ENCODE results near the gene MRPL34.
"Not testable (repeated sequence)": the region's sequence is repeated elsewhere in the genome, so short reads cannot be mapped to it uniquely, and the experiment has no call there.

Gene MRPL34

DNA sequence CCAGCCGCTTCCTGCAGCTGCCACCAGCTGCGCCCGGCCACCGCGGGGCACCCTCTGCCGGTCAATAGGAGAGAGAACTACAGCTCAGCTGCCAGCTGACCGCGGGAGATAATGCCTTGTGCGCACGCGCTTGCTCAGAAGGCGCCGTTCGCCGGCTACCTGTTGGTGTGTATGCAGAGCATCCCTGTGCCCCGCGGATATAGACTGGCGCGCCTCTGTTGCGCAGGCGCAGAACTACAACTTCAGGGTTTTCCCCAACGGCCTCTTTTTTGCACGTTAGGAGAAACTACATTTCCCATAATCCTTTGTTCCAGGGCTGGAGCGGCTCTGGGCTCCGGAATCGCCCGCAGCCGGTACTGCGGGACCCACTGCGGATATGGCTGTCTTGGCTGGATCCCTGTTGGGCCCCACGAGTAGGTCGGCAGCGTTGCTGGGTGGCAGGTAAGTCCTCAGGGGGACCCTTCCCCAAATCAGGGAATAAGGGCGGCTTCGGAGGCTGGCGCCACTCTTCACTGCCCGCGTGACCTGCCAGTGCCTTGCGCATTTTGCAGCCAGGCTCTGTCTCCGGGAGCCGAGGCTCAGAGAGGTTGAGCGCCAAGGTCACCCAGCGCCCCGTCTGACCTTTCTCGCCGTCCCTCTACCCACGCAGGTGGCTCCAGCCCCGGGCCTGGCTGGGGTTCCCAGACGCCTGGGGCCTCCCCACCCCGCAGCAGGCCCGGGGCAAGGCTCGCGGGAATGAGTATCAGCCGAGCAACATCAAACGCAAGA lies at the start of gene MRPL34:
Gene MRPL34, plus strand, starts transcription at position 356 of the 768 bp plus-strand sequence. Its CDS starts 21 bp downstream, at position 377.
- peak; percentile 94 for DNase-seq

DNA sequence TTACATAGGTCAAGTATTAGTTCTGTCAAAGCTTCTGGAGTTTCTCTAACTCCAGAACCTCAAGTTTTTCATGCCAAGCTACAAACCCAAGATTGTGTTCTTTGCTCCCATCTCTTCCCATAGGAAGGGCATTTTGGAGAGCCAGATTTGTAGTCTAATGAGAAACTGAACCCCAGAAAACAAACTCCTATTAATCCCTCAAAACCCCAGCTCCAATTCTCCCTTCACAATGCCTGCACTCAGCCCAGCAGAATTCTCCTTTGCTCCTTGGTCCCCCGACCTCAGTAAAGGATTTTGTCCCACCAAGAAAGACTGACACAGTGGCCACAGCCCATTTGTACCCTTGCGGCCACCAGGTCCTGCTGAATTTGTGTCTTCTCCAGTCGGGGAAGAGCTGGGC lies 49.5 kb upstream of the MRPL34 start:
- DNase-seq, result no peak

DNA sequence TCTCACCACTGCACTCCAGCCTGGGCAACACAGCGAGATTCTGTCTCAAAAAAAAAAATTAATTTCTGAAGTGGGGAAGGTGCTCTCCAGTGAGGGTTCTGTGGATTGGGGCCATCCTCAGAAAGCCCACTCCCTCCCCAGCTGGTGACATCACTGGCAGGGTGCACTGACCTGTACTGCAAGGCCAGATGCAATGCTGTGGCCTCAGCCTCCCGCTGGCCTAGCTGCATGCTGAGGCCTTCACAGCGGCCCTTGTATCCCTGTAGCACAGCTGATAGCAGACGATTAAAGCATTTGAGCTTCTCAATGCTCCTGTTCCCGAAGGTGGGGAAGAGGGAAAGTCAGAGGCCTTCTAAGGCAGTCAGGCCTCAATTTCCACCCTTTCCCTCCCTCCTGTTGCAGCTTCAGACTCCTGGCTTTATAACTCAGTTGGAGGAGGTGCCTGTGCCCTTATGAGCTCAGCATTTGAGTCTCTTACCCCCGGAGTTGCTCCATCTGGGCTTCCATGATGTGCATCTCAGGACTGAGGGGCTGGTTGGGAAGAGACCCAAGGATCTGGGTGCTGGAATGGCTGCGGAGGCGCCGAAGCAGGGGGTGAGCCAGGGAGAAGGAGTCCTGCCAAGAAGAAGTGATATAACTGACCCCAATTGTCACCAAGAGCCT lies 46.4 kb upstream of the MRPL34 start:
- no peak for DNase-seq

DNA sequence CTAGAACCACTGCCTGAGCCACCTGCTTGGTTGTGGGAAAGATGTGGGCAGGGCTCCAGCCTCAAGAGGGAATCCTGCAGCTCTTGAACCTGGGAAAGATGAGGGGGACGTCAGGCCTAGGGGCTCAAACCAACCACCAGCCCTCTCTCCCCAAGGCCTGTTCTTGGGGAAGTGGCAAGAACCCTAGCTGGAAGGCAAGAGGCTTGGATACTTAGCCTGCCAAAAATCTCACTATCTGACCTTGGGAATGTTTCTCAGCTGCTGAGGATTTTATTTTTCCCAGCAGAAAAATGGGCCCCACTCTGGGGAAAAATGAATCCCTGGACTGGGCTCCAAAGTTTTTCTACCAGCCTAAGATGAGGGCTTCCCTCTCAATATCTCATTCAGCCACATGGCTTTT lies 45.7 kb upstream of the MRPL34 start:
- no peak for DNase-seq

DNA sequence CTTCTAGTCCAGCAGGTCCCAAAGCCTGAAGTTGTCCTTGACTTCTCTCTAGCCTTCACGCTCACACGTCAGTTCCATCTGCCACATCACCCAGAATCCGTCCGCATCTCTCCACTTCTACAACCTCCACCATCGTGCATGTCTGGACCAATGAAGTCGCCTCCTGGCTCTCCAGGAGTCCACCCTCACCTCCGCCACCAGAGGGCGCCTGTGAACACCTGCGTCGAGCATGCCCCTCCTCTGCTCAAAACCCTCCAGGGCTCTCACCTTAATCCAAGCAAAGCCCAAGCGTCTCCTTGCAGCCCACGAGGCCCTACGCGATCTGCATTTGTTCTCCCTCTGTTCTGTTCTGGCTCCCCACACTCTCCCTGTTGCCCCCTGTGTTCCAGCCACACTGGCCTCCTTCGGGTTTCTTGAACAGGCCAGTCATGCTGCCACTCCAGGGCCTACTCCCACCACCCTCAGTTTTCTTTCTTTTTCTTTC lies 44.8 kb upstream of the MRPL34 start:
- DNase-seq, result peak; percentile 88

DNA sequence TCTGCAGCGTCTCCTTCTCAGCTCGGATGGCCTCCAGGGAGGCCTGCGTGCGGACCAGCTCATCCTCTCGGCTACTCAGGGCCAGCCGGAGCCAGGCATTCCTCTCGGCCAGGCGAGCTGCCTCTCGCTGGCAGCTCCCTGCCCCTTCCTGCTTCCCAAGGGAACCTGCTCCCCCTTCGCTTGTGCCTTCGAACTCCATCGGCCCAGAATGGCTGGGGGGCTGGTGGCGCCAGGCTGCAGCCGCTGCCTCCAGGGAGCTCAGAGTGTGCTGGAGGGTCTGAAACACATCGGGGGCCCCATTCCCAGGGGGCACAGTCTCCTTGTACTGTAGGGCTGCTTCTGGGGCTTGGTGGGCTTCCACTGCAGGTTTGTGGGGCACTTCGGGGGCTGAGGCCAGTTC lies 43.1 kb upstream of the MRPL34 start:
- no peak for DNase-seq

DNA sequence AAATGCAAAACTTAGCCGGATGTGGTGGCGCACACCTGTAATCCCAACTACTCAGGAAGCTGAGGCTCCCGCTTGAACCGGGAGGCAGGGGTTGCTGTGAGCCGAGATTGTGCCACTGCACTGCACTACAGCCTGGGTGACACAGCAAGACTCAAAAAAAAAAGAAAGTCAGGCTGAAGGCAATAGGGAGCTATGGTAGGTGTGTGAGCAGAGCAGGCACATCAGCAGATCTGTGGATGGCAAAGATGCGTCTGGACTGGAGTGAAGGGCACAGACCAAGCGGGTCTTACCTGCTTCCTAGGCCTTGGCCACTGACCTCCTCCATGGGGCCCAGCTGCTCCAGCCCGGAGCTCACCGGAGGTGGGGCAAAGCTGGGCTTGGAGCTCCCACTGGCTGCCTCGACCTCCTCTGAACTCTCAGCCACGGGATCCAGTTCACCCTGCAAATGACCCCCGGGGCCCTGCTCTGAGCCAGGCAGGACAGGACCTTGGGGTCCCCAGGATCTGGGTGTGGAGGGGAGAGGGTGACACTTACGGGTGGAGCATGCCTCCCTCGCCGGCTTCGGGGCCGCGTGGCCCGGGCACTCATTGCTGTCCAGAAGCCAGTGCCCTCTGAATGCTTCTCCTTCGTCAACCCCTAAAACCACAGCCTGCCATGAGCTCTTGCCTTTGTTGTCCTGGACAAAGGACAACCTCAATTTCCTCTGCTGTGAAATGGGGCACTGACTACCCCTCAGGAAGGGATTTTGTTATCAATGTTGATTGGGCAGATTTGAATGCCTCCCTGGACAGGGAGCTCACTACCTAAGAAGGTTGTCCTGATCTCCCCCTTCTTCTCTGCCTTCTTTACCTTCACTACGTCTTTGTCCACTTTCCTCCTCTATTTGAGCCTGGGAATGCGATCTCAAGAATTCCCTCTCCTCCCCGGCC lies 41.7 kb upstream of the MRPL34 start:
- DNase-seq, result no peak

DNA sequence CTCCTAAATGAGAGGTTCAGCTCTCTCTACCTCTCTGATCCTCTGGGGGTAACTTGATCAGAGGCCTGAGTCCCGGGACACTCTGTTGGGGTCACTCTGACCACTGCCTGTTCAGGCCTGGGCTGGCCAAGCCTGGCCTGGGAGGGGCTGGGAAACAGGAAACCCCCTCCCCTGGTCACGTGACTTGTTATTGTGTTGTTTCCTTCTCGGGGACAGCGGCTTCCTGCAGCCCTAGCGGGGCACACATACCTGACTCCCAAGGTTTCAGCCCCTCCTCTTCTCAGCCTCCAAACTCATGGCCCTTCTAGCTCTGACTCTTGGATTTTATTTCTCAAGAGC lies 41.1 kb upstream of the MRPL34 start, which contains the start of gene USHBP1:
Gene USHBP1, minus strand, starts transcription at position 105 of the 339 bp plus-strand sequence. CDS start 446 bp downstream, outside the sequence.
- DNase-seq, result no peak

DNA sequence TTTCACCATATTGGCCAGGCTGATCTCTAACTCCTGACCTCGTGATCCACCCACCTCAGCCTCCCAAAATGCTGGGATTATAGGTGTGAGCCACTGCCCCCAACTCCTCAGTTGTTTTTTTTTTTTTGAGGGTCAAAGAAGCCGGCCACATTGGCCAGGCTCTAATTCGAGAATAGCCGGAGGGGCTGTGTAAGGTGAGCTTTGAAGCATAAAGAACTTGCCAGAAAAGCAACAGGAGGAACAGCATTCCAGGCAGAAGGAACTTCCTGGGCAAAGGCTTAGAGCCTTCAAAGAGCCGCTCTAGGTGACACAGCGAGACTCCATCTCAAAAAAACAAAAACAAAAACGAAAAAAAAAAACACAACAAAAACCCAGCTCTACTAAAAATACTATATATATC lies 39.6 kb upstream of the MRPL34 start:
- no peak for DNase-seq

DNA sequence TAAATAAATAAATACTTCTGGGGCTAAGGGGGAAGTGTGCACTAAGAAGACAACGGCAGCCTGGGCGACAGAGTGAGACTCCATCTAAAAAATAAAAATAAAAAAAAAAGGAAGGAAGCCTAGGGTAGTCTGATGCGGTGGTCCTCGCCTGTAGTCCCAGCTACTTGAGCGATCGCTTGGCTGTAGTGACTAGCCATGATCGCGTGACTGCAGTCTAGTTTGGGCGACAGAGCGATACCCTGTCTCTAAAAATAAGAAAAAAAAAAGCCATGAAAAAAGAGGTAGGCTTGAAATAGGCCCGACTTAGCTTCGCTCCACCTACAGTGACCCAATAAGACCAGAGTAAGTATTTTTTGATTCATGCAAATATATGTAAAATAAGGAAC lies 39.1 kb upstream of the MRPL34 start:
- DNase-seq, result no peak

DNA sequence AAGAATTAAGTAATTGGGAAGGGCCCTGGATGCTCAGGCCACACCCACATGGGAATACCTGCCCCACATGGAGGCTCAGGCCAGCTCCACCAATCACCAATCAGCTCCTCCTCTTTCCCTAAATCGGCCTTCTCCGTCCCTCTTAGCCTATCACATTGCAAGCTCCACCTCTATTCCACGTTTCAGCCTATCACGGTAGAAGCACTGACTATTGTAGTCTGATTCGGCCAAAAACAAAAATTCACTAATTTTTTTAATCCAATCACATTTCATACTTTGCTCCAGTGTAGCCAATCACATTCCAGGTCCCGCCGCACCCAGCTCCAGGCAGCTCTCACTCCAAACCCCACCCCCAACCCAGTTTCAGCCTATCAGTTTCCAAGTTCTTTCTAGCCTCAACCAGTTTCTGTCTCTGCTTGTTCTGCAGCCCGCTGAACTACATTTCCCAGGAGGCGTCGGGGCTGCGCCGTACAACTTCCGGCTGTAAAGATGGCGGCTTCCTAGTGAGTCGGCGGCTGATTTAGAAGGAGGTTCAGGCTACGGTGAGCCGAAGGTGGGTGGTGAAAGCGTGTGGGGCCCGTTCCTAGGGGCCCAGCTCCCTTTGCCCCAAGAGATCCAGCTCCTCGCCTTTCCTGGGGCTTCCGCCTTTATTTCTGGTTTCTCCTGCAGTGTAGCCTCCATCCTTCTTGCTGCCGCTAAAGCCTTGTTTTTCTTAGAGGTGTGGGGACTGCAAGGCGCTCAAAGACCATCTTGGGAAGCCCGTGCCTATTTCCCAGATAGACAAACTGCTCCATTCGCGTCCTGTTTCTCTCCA lies 38.5 kb upstream of the MRPL34 start, which contains the start of gene BABAM1:
Gene BABAM1, plus strand, starts transcription at position 469 of the 814 bp plus-strand sequence. CDS start 1,364 bp downstream, outside the sequence.
- DNase-seq, result peak; percentile 94

DNA sequence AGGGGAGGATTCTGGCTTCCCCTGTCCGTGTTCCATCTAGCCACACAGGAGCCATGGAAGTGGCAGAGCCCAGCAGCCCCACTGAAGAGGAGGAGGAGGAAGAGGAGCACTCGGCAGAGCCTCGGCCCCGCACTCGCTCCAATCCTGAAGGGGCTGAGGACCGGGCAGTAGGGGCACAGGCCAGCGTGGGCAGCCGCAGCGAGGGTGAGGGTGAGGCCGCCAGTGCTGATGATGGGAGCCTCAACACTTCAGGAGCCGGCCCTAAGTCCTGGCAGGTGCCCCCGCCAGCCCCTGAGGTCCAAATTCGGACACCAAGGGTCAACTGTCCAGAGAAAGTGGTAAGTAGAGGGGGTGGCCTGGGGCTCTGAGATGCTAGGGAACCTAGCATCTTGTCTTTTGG lies 36.9 kb upstream of the MRPL34 start:
- no peak for DNase-seq

DNA sequence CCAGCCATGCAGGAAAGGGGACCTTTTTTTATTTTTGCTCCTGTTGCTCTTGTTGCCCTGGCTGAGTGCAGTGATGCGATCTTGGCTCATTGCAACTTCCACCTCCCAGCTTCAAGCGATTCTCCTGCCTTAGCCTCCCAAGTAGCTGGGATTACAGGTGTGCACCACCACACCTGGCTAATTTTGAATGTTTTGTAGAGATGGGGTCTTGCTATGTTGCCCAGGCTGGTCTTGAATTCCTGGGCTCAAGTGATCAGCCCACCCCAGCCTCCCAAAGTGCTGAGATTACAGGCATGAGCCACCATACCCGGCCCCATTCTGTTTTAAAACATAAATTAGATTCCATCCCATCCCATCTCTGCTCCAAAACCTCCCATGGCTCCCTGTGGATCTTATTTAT lies 30.8 kb upstream of the MRPL34 start:
- DNase-seq, result not testable (repeated sequence)

DNA sequence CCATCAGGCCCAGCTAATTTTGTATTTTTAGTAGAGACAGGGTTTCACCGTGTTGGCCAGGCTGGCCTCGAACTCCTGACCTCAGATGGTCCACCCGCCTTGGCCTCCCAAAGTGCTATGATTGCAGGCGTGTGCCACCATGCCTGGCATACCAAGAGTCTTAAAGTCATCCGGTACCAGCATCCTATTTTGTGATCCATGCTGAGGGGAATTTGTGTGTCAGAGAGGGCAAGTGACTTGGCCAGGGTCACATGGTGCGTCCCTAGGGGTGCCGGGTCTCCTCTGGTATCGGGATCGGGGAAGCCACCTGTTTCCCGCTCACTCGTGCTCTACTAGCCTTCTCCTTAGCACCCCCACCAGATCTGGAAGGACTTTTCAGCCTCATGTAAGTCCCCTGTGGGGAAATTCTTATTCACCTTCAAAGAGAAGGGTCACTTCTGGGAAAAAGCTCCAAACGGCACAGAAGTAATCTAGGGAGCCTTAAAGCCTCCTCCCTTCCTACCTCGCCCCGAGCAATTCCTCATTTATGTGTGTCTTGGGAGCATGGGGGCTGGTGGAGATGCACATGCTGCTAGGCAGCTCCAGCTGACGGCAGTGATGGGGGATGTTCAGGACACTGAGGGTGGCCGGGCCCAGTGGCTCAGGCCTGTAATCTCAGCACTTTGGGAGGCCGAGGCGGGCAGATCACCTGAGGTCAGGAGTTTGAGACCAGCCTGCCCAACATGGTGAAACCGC lies 30.1 kb upstream of the MRPL34 start:
- no peak for DNase-seq

DNA sequence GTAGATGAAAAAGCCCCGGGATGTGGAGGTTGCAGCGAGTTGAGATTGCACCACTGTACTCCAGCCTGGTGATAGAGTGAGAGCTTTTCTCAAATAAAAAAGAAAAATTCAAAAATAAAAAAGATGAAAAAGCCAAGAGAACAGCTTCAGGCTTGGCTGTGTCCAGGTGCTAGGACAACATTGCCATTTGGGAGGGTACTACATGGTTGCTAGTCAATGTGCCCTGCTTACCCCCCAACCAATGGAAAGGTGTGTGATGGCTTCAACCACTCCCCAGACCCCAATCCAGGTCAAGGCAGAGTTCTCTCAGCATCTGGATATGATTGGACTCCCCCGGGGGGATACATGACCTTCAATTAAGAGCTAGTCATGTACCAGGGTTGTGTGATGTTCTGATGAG lies 26.2 kb upstream of the MRPL34 start:
- DNase-seq, result no peak

DNA sequence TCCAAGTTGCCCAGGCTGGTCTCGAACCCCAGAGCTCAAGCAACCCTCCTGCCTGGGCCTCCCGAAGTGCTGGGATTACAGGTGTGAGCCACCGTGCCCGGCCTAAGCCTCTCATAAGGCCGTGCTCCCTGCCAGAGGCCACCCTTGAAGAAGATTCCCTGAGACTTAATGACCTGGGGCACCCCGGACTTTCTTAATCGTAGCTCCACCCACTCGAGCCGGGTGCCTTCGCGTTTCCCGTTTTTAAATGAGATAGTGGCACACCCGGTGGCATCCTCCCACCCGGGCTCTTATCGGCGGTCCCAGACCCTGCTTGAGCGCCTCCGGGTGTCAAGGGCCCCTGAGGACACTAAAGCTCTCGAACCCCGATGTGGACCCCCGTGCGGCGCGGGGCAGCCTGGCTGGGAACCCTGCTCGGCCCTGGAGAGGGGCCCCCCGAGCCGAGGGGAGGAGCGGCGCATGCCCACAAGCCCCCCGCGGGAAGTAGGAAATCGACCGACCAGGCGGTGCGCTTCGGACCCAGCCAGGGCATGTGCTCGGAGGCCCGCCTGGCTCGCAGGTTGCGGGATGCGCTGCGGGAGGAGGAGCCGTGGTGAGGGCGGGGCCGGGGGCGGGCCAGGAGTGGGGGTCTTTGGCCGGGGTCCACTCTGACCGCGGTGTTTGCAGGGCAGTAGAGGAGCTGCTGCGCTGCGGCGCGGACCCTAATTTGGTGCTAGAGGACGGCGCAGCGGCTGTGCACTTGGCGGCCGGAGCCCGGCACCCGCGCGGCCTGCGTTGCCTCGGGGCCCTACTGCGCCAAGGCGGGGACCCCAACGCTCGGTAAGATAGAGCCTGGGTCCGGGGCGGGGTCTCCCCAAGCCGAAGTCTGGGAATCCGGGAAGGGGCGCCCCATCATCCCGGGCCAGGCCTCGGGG lies 24.0 kb upstream of the MRPL34 start, which contains the start of gene ANKLE1:
Gene ANKLE1, plus strand, starts transcription at position 511 of the 914 bp plus-strand sequence. Its CDS starts 20 bp downstream, at position 531.
- no peak for DNase-seq

DNA sequence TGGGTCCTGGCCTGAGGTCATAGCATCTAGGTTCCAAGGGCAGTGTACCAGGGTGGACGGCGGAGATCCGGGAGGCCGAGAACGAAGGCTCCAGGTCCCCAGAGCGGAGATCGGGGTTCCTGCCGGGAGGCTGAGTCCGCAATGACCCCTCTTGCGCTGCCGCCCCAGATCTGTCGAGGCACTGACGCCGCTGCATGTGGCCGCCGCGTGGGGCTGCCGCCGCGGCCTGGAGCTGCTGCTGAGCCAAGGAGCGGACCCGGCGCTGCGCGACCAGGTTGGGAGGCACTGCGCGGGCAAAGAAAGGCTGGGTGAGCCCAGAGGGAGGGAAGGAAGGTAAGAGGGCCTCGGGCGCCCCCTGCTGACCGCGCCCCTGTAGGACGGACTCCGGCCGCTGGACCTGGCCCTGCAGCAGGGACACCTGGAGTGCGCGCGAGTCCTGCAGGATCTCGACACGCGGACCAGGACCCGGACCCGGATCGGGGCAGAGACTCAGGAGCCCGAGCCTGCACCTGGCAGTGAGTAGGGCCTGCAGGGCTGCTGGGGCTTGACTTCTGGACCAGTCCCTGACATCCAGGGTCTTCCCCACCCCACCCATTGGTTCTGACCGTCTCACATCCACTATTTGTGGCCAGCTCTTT lies 23.1 kb upstream of the MRPL34 start:
- peak; percentile 74 for DNase-seq

DNA sequence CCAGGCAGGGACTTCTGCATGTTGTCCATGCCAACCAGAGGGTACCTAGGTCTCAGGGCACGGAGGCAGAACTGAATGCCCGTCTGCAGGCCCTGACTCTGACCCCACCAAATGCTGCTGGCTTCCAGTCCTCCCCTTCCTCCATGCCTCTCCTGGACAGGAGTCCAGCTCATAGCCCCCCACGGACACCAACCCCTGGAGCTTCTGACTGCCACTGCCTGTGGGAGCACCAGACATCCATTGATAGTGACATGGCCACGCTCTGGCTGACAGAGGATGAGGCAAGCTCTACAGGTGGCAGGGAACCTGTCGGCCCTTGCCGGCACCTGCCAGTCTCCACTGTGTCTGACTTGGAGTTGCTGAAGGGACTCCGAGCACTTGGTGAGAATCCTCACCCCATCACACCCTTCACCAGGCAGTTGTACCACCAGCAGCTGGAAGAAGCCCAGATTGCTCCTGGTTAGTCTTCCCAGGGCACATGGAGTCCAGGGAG lies 22.1 kb upstream of the MRPL34 start:
- DNase-seq, result no peak

DNA sequence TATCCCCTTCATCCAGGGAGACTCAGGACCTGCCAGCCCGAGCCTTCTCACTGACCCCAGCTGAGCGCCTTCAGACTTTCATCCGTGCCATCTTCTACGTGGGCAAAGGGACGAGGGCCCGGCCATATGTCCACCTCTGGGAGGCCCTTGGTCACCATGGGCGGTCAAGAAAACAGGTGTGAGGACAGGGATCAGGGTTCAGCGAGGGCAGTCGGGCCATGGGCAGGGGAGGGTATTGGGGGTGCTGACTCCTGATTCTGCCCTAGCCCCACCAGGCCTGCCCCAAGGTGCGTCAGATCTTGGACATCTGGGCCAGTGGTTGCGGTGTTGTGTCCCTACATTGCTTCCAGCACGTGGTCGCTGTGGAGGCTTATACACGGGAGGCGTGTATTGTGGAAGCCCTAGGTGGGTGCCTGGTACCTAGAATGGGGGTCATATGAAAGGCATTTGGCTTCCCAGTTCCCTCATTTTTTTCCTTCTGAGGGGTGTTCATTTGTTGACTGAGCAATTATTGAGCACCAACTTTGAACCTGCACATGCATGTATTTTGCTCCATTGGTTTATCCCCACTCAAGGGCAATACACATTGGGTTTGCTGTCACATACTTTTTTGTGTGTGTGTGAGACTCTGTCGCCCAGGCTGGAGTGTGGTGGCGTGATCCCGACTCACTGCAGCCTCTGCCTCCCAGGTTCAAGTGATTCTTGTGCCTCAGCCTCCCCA lies 20.1 kb upstream of the MRPL34 start:
- DNase-seq, result no peak
